Measurements from ENCODE around the gene TENM3. TPM values are rescaled to one million over a fixed set of nuclear protein-coding genes. Genes with fewer than 3 reads are reported as not detected.

The TENM3 gene
- total and polyA plus RNA-seq, 10 of the 15 experiments (the other 5 are each of a cell fraction or from before 2014, with no cell fraction given) = 0.01 to 1.7 (median 0.08) TPM; not detected in 2

GRCh38 chr4:182454440-182455013 is 211.3 kb downstream of the TENM3 start:
- BruUV-seq (replicated peaks) = no TSS peak
- Histone ChIP-seq H3K4me2 (ENCODE audit: control insufficient read depth, insufficient read depth) (no peak overlapping the region), H2AFZ (ENCODE audit: control insufficient read depth, low read depth, low read length) (no peak overlapping the region), H3K9me3 (replicated peaks; ENCODE audit: control insufficient read depth, insufficient read depth, low read length) (no peaks in the 10 kb centered on the region), H3K4me1 (ENCODE audit: control insufficient read depth, insufficient read depth, low read length) (no peaks in the 10 kb centered on the region), H4K20me1 (ENCODE audit: control insufficient read depth, insufficient read depth) (no peaks in the 10 kb centered on the region), H3K27me3 (replicated peaks in 1 of 2; ENCODE audit: control insufficient read depth in 2 of 2, insufficient read depth in 2 of 2, low read length in 1 of 2) (peaks cover 2 to 3% of the 10 kb centered on the region in 2 experiments; a peak in 3 of 4 replicates), H3K27ac (ENCODE audit: control insufficient read depth, insufficient read depth) (no peak overlapping the region), H3K36me3 (ENCODE audit: control insufficient read depth in 2 of 2, insufficient read depth in 2 of 2, low read length in 1 of 2) (no peaks in the 10 kb centered on the region), H3K79me2 (ENCODE audit: control insufficient read depth, insufficient read depth, low read length) (no peaks in the 10 kb centered on the region), H3K9ac (ENCODE audit: control insufficient read depth, insufficient read depth, low read length) (no peak overlapping the region), H3K4me3 (no peak overlapping the region)
- FAIRE-seq = no peak
- CTCF ChIA-PET = interaction anchor here (1.1 kb wide), 2 partner anchors 25 to 470 kb away, joined by 3 to 5 read pairs; no protein-coding TSS in a partner anchor
- no peak for ATAC-seq
- in situ Hi-C loops (cut with MboI) (no loop called here), intact Hi-C loops (cut with micrococcal nuclease; ENCODE audit: unreplicated experiment) (no loop called here)
- no peak for TF ChIP-seq BACH1 (IDR thresholded peaks at IDR 0.05; ENCODE audit: borderline replicate concordance)
- TF ChIP-seq NR2F1 (conservative IDR thresholded peaks at IDR 0.05) = no peak
- no peak for TF ChIP-seq ZBTB4 (CRISPR knock-in tag; IDR thresholded peaks at IDR 0.05)
- no peak for TF ChIP-seq ZBED1 (IDR thresholded peaks at IDR 0.05; ENCODE audit: borderline replicate concordance)
- TF ChIP-seq EED (IDR thresholded peaks at IDR 0.05; ENCODE audit: low read depth) = no peak
- no peak for TF ChIP-seq RAD21 (IDR thresholded peaks at IDR 0.05; ENCODE audit: insufficient read depth, low read depth, low read length)
- TF ChIP-seq FOXK2 (IDR thresholded peaks at IDR 0.05) = no peak
- no peak for TF ChIP-seq RCOR1 (conservative IDR thresholded peaks at IDR 0.05; ENCODE audit: low read depth, low read length)
- TF ChIP-seq, protein P1, sequence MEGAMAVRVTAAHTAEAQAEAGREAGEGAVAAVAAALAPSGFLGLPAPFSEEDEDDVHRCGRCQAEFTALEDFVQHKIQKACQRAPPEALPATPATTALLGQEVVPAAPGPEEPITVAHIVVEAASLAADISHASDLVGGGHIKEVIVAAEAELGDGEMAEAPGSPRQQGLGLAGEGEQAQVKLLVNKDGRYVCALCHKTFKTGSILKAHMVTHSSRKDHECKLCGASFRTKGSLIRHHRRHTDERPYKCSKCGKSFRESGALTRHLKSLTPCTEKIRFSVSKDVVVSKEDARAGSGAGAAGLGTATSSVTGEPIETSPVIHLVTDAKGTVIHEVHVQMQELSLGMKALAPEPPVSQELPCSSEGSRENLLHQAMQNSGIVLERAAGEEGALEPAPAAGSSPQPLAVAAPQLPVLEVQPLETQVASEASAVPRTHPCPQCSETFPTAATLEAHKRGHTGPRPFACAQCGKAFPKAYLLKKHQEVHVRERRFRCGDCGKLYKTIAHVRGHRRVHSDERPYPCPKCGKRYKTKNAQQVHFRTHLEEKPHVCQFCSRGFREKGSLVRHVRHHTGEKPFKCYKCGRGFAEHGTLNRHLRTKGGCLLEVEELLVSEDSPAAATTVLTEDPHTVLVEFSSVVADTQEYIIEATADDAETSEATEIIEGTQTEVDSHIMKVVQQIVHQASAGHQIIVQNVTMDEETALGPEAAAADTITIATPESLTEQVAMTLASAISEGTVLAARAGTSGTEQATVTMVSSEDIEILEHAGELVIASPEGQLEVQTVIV (IDR thresholded peaks at IDR 0.05; ENCODE audit: borderline replicate concordance, partially characterized antibody) = no peak
- no peak for TF ChIP-seq ASH2L (IDR thresholded peaks at IDR 0.05; ENCODE audit: borderline replicate concordance, low read depth)
- TF ChIP-seq HDAC6 (IDR thresholded peaks at IDR 0.05; ENCODE audit: unreplicated experiment) = no peak
- TF ChIP-seq SIX5 (IDR thresholded peaks at IDR 0.05; ENCODE audit: low read depth, low read length, severe bottlenecking) = no peak
- TF ChIP-seq CTCF (IDR thresholded peaks at IDR 0.05 in 2 of 3, conservative IDR thresholded peaks at IDR 0.05 in 1 of 3; ENCODE audit: control insufficient read depth in 2 of 3, extremely low read depth in 1 of 3, insufficient read depth in 1 of 3, low read depth in 3 of 3, low read length in 3 of 3) = no peak
- no peak for TF ChIP-seq TCF7 (IDR thresholded peaks at IDR 0.05; ENCODE audit: borderline replicate concordance)
- WGBS (ENCODE audit: insufficient coverage, insufficient replicate concordance, low lambda C conversion rate, missing lambda C conversion rate) = 19% methylated on average over 6 of the region's 6 CpGs
- SMC1A ChIA-PET (ENCODE audit: uncharacterized antibody, unreplicated experiment) = interaction anchor here (0.9 kb wide), 1 partner anchor 11 kb away, joined by 3 read pairs; no protein-coding TSS in a partner anchor
- POLR2A ChIA-PET = no interaction called here
- RAD21 ChIA-PET (ENCODE audit: unreplicated experiment) = no interaction called here
- no peak for DNase-seq (ENCODE audit: low read depth, low spot score)

Data from GM12878 (cell line).